ENCODE data around the gene IL1RAPL2.

- TF ChIP-seq, protein P1, sequence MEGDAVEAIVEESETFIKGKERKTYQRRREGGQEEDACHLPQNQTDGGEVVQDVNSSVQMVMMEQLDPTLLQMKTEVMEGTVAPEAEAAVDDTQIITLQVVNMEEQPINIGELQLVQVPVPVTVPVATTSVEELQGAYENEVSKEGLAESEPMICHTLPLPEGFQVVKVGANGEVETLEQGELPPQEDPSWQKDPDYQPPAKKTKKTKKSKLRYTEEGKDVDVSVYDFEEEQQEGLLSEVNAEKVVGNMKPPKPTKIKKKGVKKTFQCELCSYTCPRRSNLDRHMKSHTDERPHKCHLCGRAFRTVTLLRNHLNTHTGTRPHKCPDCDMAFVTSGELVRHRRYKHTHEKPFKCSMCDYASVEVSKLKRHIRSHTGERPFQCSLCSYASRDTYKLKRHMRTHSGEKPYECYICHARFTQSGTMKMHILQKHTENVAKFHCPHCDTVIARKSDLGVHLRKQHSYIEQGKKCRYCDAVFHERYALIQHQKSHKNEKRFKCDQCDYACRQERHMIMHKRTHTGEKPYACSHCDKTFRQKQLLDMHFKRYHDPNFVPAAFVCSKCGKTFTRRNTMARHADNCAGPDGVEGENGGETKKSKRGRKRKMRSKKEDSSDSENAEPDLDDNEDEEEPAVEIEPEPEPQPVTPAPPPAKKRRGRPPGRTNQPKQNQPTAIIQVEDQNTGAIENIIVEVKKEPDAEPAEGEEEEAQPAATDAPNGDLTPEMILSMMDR (IDR thresholded peaks at IDR 0.05) = no peak
- no peak for TF ChIP-seq POLR2A (IDR thresholded peaks at IDR 0.05)
Measured at GRCh38 chrX:105488716-105489115, 922.7 kb downstream of the IL1RAPL2 start.
